ENCODE results near the gene EEFSEC. TPM values are rescaled to one million over a fixed set of nuclear protein-coding genes. Genes with fewer than 3 reads are reported as not detected.

Gene EEFSEC
- total and polyA plus RNA-seq, 2 experiments from 2014 or later = 10.1 to 16.2 TPM

GRCh38 chr3:128390867-128391266 is 237.6 kb downstream of the EEFSEC start (continued):
- TF ChIP-seq ETS1 (IDR thresholded peaks at IDR 0.05) (no peak), STAT1 (IDR thresholded peaks at IDR 0.05; ENCODE audit: unreplicated experiment) (no peak), EZH2 (IDR thresholded peaks at IDR 0.05; ENCODE audit: low read depth, unreplicated experiment) (no peak), CREB1 (CRISPR knock-in tag; IDR thresholded peaks at IDR 0.05; ENCODE audit: low read depth) (no peak)

- Mint-ChIP-seq H3K36me3 (ENCODE audit: low read depth) (no peaks in the 10 kb centered on the region), H3K4me1 (peaks cover 7% of the 10 kb centered on the region; the same call in 2 of the 3 replicates), H3K9me3 (no peaks in the 10 kb centered on the region; the same call in 2 of the 3 replicates), H3K27ac (no peak overlapping the region), H3K4me3 (no peak overlapping the region), H3K27me3 (ENCODE audit: insufficient read depth, low read depth, poor library complexity) (peaks cover 3% of the 10 kb centered on the region)
- Histone ChIP-seq H3K4me3 (no peak overlapping the region), H3K9me2 (ENCODE audit: insufficient read depth) (no peaks in the 10 kb centered on the region), H3K27ac (ENCODE audit: low read depth) (no peak overlapping the region), H3F3A (replicated peaks; ENCODE audit: low read depth) (no peaks in the 10 kb centered on the region), H3K27me3 (ENCODE audit: insufficient read depth) (no peaks in the 10 kb centered on the region), H2AFZ (no peak overlapping the region), H4K20me1 (replicated peaks; ENCODE audit: insufficient read depth) (no peaks in the 10 kb centered on the region), H3K36me3 (ENCODE audit: insufficient read depth) (no peaks in the 10 kb centered on the region), H3K79me2 (replicated peaks; ENCODE audit: insufficient read depth) (no peaks in the 10 kb centered on the region), H3K4me1 (ENCODE audit: insufficient read depth) (no peaks in the 10 kb centered on the region), H3K4me2 (no peak overlapping the region)
- DNase-seq (ENCODE audit: low spot score) (no peak), ATAC-seq (no peak)
- TF ChIP-seq CREB1 (CRISPR knock-in tag; IDR thresholded peaks at IDR 0.05; ENCODE audit: low read depth) (no peak), ZNF462 (CRISPR knock-in tag; IDR thresholded peaks at IDR 0.05) (no peak), NANOG (IDR thresholded peaks at IDR 0.05; ENCODE audit: borderline replicate concordance) (no peak), POLR2AphosphoS5 (IDR thresholded peaks at IDR 0.05; ENCODE audit: low read depth) (no peak), CTCF (conservative IDR thresholded peaks at IDR 0.05; ENCODE audit: low read depth in 2 of 2) (no peak), STAT1 (IDR thresholded peaks at IDR 0.05; ENCODE audit: unreplicated experiment) (no peak), JUNB (IDR thresholded peaks at IDR 0.05; ENCODE audit: unreplicated experiment) (no peak), ZNF114 (CRISPR knock-in tag; IDR thresholded peaks at IDR 0.05) (no peak), EZH2phosphoT487 (IDR thresholded peaks at IDR 0.05; ENCODE audit: unreplicated experiment) (no peak), REST (IDR thresholded peaks at IDR 0.05; ENCODE audit: unreplicated experiment) (no peak), EZH2 (IDR thresholded peaks at IDR 0.05; ENCODE audit: low read depth, unreplicated experiment) (no peak), ZNF331 (CRISPR knock-in tag; IDR thresholded peaks at IDR 0.05; ENCODE audit: low read depth) (no peak)
Measured at GRCh38 chr3:128392021-128392420, 238.7 kb downstream of the EEFSEC start.
